Subcutaneous adipose tissue (tissue), 4 donors: Measurements from ENCODE around the gene WDCP. TPM values are rescaled to one million over a fixed set of nuclear protein-coding genes. Genes with fewer than 3 reads are reported as not detected.

Source experiments
- total RNA-seq, 4 donors: library from RNA; depleted of rRNA; stranded (reverse); fragments of >200 nt; gene quantifications; one replicate each; pipeline ENCODE4 v1.1.0, GENCODE V29; 2016
- TF ChIP-seq, protein P1 (sequence below): fragments of 450-650 bp; IDR thresholded peaks from one replicate; pipeline ENCODE4 v1.5.1; 2016; ENCODE audit warnings: low read depth, mild to moderate bottlenecking, control low read depth, antibody characterized with exemption, moderate library complexity

WDCP gene
- total RNA-seq, 4 donors from 2014 or later, result 3.8 to 6.5 (median 5.1) TPM

- TF ChIP-seq, protein P1, sequence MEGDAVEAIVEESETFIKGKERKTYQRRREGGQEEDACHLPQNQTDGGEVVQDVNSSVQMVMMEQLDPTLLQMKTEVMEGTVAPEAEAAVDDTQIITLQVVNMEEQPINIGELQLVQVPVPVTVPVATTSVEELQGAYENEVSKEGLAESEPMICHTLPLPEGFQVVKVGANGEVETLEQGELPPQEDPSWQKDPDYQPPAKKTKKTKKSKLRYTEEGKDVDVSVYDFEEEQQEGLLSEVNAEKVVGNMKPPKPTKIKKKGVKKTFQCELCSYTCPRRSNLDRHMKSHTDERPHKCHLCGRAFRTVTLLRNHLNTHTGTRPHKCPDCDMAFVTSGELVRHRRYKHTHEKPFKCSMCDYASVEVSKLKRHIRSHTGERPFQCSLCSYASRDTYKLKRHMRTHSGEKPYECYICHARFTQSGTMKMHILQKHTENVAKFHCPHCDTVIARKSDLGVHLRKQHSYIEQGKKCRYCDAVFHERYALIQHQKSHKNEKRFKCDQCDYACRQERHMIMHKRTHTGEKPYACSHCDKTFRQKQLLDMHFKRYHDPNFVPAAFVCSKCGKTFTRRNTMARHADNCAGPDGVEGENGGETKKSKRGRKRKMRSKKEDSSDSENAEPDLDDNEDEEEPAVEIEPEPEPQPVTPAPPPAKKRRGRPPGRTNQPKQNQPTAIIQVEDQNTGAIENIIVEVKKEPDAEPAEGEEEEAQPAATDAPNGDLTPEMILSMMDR, result no peak
These were observed 477 bp upstream of the WDCP start for GRCh38 chr2:24047703-24048033.

DNA sequence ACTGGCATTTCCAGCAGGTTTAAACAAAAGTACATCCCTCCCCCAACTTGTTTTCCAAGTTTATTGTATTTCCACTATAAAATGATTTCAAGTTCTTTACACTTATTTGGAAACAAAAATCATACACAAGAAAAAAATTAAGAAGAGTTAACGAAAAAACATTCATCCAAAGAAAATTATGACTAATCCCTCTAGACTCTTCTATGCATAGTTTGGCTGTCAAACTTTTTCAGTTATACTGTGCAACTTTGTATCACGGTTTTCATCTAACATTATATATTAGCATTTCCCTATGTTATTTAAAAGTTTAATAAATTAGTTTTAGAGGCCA is 627 bp downstream of the WDCP start:
- TF ChIP-seq, protein P1, result no peak

DNA sequence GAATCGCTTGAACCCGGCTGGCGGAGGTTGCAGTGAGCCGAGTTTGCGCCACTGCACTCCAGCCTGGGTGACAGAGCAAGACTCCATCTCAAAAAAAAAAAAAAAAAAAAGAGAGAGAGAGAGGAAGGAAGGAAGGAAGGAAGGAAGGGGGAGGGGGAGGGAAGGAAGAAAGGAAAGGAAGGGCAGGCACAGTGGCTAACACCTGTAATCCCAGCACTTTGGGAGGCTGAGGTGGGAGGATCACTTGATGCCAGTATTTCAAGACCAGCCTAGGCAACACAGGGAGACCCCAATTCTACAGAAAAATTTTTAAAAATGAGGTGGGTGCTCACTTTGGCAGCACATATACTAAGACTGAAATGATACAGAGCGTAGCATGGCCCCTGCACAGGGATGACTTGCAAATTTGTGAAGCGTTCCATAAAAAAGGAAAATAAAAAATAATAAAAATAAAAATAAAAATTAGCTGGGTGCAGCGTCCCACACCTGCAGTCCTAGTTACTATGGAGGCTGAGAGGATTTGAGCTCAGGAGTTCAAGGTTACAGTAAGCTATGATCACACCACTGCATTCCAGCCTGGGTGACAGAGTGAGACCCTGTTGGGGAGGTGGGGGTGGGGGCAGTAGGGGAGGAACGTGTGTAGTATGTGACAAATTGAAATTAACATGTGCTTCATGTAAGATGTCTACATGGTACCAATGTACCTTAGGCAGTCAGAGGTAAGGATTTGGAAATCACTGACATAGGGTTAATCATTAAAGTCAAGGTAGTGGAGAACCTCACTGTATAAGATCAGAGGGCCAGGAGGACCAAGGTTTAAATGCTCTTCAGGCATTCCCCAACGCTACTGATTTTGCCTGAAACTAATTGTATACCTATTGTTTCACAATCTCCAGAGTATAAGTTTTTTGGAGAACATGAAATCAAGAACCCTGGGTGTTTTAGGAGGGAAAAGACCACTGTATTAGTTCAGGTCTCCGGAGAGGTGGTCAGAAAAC is 1.4 kb downstream of the WDCP start:
- TF ChIP-seq, protein P1, result no peak

- TF ChIP-seq, protein P1, result no peak
These were observed 6.7 kb downstream of the WDCP start for GRCh38 chr2:24040511-24040910.

- TF ChIP-seq, protein P1, result no peak
These were observed 8.2 kb downstream of the WDCP start for GRCh38 chr2:24038786-24039499.

- TF ChIP-seq, protein P1, result no peak
These were observed 21.0 kb downstream of the WDCP start for GRCh38 chr2:24026233-24026632.

DNA sequence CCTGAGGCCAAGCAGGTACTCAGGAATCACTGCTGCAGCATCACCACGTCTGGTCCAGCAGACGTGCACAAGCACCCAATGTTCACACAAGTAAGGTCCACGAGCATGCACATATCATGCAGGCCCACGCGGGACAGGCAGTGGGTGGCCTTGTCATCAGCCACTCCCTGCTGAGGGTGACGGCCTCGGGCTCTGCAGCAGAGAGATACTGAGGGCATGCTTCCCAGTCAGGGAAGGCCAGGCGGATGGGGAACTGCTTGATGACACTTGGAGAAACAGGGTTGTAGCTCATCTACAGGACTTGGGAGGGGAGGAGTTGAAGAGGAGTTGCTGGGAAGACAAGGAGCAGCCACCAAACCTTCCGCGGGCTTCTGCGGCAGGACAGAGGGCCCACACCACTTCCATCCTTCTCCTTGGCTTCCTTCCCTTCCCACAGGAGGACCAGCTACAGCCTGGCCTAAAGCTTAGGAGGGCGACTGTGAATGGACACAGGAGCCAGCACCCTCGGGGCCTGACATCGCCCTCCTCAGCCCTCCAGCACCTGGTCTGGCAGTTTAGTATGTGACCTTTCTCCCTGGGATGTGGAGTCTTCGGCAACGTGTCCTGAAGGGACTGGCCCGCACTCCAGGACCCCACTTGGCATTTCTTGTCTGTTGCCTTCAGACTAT is 22.1 kb downstream of the WDCP start:
- TF ChIP-seq, protein P1, result no peak
